NCI-H146 treated with DMSO at 0.1 percent for 48 hours (cell line): Measurements from ENCODE around the gene NT5C.

Source experiments
- DNase-seq: peaks from one replicate; lab custom pipeline; 2025; ENCODE audit not compliant: unreplicated experiment; lab: John Stamatoyannopoulos, UW

The NT5C gene

GRCh38 chr17:75093548-75094158 lies 37.9 kb downstream of the NT5C start:
- no peak for DNase-seq

GRCh38 chr17:75091855-75092327 lies 39.7 kb downstream of the NT5C start:
- DNase-seq, result no peak

GRCh38 chr17:75090871-75091854 lies 40.4 kb downstream of the NT5C start:
- no peak for DNase-seq

GRCh38 chr17:75088465-75089417 lies 42.8 kb downstream of the NT5C start:
- no peak for DNase-seq

- peak; percentile 42 for DNase-seq
Measured at GRCh38 chr17:75087558-75088453, 43.7 kb downstream of the NT5C start, which contains the start of gene SLC16A5. SLC16A5 (plus strand) TSS chr17:75087954; CDS start chr17:75093637, 5,683 bp downstream.

- no peak for DNase-seq
Measured at GRCh38 chr17:75087182-75087557, 44.4 kb downstream of the NT5C start.

- DNase-seq, result no peak
Measured at GRCh38 chr17:75086496-75087181, 44.9 kb downstream of the NT5C start.

- no peak for DNase-seq
Measured at GRCh38 chr17:75084039-75084660, 47.4 kb downstream of the NT5C start.

GRCh38 chr17:75082683-75083082 lies 48.9 kb downstream of the NT5C start:
- DNase-seq, result no peak

GRCh38 chr17:75081611-75082540 lies 49.7 kb downstream of the NT5C start:
- no peak for DNase-seq
